ENCODE results near the gene CUX1.

The CUX1 gene

GRCh38 chr7:102195361-102195760 is 377.9 kb downstream of the CUX1 start:
- no peak for DNase-seq

DNA sequence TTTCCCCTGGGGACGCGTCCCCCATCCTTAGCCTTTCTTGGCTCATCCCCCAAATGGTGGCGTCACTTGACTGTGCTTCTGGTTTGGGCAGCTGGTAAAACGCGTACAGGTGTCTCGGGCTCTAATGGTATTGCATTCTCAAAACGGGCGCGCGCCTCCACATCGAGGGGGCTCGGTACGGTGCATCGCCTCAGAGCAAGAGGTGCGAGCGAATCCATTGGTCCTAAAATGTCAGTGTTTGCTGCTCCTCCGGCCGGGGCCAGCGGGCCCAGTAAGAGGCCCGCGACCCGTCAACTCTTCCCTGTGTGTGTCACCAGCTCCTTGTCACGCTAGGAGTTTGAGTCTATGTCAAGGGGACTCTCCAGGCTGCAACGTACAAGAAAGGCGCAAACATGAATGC is 378.6 kb downstream of the CUX1 start:
- DNase-seq: no peak

DNA sequence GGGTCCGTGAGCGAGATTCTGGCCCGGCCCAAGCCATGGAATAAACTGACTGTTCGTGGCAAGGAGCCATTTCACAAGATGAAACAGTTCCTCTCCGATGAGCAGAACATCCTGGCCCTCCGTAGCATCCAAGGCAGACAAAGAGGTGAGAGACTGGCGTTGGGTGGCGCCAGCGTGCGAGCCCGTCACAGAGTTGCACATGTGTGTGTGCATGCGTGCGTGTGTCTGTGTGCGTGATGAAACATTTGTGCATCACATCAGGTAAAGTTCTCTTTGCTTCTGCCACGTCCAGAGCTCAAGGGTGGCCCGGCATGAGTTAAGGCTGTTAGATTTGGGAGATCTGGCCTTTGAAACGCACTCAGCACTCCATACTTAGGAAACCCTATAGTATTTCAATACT is 379.7 kb downstream of the CUX1 start:
- no peak for DNase-seq

DNA sequence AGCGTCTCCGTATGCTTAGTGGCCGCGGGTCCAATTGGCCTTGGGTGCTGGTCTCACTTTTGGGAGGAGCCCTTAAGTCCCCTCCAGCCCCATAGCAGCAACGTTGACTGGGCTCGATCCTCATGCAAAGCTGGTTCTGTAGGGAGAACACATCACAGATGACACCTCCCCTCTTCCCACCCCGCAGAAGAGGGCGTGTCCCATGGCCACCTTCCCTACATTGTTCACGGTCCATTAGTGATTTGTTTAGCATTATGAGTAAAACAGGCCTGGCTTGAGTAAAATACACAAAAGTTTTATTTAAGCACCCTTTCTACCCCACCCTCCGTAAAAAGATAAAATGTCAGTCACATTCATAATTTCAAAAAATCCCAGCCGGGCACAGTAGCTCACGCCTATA is 380.2 kb downstream of the CUX1 start:
- no peak for DNase-seq

DNA sequence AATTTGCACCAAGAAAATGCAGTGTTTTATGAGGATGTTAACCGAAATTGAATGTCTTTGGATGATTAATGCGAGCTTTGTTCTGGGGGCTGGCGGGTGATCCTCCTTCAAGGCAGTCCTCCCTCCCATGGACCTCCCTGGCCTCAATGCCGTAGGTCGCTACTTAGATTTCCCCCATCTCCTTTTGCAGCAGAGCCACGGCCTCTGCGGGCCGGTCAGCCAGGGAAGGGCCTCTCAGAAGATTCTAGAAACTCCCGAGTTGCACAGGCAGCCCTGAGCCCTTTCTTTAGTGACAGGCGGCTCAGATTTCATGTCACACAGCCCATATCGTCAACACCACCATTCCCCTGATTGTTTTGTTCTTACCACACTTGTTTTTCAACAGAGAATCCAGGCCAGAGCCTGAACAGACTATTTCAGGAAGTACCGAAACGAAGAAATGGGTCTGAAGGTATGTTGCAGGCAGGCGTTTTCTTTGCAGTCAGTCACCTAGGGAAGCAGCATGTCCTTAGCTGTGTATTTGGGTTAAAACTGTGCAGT is 381.1 kb downstream of the CUX1 start:
- no peak for DNase-seq

GRCh38 chr7:102201576-102201975 is 384.1 kb downstream of the CUX1 start:
- DNase-seq: no peak

DNA sequence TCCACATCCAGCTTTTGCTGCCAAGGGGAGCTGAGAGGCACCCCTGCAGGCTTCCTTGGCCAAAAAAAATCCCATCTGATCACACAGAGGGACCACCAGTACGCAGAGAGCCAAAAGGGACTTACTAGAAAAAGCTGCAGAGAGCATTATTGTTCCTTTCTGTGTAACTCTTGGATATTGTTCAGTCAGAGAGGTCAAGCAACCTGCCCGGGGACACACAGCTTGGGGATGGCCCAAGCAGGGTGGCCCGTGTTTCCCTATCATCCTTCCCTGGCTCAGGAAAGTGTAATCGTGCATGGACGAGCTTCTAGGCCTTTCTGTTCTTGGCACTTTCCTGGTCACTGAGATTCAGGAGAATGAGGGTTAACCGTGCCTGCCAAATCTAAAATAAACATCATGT is 385.1 kb downstream of the CUX1 start:
- DNase-seq: no peak

DNA sequence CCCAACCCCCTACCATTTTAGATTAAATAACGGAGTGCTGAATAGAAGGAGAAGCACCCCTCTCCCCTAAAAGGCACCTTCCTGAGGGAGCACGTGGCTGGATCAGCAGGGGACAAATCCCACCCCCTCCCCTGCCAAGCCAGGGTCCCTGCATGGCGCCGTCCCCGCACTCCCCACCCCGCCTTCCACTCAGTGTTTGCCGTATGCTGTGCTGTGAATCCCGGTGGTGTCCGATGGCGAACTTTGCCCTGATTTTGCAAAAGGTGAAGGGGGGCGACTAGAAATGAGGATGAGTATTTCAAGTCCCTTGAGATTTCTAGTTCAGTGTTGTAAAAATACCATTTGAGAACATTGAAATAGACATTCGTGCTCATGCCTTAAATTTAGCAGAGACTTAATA is 385.8 kb downstream of the CUX1 start:
- DNase-seq: no peak

- DNase-seq: no peak
Observed at GRCh38 chr7:102204212-102204611, 386.8 kb downstream of the CUX1 start.

DNA sequence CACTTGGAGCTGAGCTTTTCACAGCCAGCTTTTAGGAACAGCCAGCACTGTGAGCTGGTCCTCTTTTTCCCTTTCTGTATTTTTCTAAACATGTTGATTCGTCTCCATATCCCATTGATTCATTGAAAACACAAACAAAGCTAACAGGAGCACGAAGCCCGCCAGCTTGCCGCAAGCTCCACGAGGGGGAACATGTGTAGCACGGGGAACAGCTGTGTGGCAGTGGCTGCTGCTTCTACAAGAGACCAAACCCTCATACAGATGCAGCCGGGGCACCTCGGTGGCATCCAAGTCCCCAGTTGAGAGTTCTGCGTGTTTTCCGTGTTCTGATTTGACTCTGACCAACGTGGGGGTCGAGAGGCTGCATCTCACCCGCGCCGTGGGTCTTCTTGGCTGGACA is 388.5 kb downstream of the CUX1 start:
- no peak for DNase-seq

GRCh38 chr7:102208826-102209225 is 391.4 kb downstream of the CUX1 start:
- DNase-seq: no peak

GRCh38 chr7:102210787-102211186 is 393.4 kb downstream of the CUX1 start:
- no peak for DNase-seq

DNA sequence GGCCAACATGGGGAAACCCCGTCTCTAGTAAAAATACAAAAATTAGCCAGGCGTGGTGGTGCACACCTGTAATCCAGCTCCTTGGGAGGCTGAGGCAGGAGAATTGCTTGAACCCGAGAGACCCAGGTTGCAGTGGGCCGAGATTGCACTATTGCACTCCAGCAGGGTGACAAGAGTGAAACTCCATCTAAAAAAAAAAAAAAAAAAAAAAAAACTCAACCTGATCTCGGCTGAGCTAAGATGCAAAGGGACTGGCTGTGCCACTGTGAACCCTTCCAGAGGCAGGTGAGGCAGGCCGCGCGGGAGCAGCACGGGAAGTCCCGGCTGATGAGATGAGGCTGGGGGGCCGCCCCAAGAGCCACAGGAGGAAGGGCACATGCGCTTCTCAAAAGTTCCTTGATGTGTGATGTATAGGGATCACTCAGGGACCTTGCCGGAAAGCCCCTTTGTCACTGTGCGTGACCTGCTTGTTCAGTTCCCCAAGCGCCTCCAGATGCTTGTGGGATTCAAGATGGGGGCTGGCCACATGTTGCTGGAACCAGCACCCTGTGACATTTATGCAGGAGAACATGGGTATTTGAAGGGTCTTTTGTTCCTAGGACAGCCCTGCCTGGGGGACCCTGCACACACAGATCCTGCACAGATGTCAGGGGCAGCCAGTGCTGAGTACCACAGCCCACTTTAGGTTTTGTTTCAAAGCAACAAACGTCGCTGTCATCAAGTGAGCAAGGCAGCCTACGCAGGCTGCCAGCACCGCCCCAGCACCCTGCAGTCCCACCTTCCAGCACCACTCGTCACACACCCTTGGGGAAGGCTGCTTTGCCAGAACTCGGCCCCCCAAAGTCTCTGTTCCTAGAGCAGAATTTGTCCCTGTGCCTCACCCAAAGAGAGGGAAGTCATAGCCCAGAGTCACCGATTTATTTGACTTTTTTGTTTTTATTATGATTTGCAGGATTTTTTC is 394.4 kb downstream of the CUX1 start:
- no peak for DNase-seq

GRCh38 chr7:102214477-102215072 is 397.1 kb downstream of the CUX1 start:
- no peak for DNase-seq

GRCh38 chr7:102215256-102215655 is 397.8 kb downstream of the CUX1 start:
- DNase-seq: no peak

DNA sequence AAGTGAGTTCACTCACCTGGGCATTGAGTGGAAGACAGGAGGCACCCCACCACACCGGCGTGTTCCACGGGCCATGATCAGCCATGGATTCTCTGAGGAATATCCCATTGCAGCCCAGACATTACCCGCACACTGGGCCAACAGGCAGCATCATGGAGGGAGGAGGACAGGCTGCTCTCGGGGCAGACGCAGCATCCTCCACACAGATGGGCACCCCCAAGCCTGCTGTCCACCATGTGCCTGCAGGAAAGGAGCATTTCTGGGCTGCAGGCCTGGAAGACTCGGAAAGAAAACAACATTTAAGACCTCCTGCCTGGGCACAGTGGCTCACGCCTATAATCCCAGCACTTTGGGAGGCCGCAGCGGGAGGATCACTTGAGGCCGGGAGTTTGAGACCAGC is 398.3 kb downstream of the CUX1 start:
- no peak for DNase-seq

- DNase-seq: no peak
Observed at GRCh38 chr7:102216573-102217314, 399.3 kb downstream of the CUX1 start.

DNA sequence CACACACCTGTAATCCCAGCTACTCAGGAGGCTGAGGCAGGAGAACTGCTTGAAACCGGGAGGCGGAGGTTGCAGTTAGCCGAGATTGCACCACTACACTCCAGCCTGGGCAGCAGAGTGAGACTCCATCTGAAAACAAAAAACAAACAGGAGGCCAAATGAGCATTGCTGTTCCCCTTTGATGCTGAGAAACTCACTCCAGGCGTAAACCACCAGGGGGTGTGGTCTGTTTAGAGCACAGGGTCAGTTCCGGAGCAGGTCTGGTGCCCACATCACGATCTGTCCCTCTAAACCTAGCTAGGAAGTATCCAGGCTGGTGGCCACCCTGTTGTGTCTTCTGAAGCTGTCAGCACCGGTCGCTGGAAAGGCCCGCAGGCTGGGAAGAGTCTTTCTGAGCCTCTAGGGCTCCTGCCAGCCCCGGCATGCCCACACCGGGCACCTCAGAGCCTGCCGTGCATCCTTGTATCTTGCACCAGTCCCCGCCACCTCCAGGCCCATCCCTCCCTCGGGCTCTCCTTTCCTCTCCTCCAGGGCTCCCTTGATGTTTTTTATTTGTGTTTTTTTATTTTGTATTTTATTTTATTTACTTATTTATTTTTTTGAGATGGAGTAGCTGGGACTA is 402.9 kb downstream of the CUX1 start:
- no peak for DNase-seq

GRCh38 chr7:102220960-102221800 is 403.8 kb downstream of the CUX1 start:
- DNase-seq: no peak

- DNase-seq: no peak
Observed at GRCh38 chr7:102221961-102222360, 404.5 kb downstream of the CUX1 start.

GRCh38 chr7:102222445-102222844 is 405.0 kb downstream of the CUX1 start:
- no peak for DNase-seq

- DNase-seq: no peak
Observed at GRCh38 chr7:102223184-102223583, 405.8 kb downstream of the CUX1 start.
